Measurements from ENCODE around the gene JARID2.

- TF ChIP-seq CTCF (IDR thresholded peaks at IDR 0.05) (no peak), POLR2A (IDR thresholded peaks at IDR 0.05) (no peak)
These were observed 6.3 kb downstream of the JARID2 start for GRCh38 chr6:15252195-15252594.
